ENCODE results near the gene FKBP8. TPM values are rescaled to one million over a fixed set of nuclear protein-coding genes. Genes with fewer than 3 reads are reported as not detected.
A peak's percentile ranks its signal among the peaks of the same experiment; 100 is the strongest.
"Not testable (repeated sequence)": the region's sequence is repeated elsewhere in the genome, so short reads cannot be mapped to it uniquely, and the experiment has no call there.

FKBP8 gene
- total RNA-seq (2021) (231 and 320 TPM in 2 replicates), Bru-seq, nascent RNA (percentile 65 among the genes with signal in this experiment), BruChase-seq, experiment 1, labeled RNA remaining after a 2-hour chase (percentile 68 among the genes with signal in this experiment), BruChase-seq, experiment 2, labeled RNA remaining after a 6-hour chase (percentile 80 among the genes with signal in this experiment)
- long read RNA-seq, transcript FKBP8-201 (9 exons, 1,710 nt) = minor isoform, 191 of 708 reads
- long read RNA-seq, transcript FKBP8-213 (9 exons, 1,849 nt) = major isoform, 405 of 708 reads
- long read RNA-seq, transcript FKBP8-202 (6 exons, 1,292 nt) = minor isoform, 7 of 708 reads
- long read RNA-seq, transcript FKBP8-209 (9 exons, 1,781 nt) = minor isoform, 17 of 708 reads
- long read RNA-seq, partial matches to known transcripts = 29 of 708 reads
- long read RNA-seq, other reads (novel, unspliced or antisense) = 58 of 708 reads

DNA sequence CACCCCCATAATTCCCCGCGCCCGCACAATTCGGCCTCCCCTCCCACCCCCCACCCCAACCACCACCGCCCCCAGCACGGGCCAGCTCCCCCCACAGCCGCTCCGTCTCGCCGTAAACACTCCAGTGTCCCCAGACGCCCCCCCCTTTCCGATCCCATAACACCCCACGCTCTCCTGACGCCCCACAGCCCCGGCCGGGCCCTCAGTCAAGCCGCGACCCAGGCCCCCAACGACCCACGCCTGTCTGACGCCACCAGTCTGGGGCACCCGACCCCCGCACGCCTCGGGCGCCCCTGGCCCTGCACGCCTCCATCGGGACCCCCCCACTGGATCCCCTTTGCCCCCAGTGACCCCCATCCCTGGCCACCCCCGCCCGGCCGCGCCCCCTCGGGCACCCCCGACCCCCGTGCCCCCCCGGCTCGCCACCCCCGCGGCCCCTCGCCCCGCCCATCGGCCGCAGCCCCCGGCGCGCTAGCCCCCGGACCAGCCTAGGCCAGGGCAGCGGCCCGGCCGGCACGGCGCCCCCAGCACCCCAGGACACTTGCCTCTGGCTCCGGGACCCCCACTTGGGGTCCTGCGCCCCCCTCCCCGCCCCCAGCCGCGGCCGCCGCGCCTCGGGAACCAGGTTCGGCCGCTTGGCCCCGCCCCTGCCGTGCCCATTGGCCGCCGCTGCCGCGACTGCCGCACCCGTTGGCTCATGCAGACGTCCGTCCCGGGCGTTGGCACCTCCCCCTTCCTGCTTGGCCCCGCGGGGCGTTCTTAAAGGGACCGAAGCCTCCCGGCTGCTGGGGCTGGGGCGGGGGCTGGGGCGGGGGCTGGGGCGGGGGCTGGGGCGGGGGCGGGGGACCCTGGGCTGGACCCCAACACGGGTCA is at the start of gene FKBP8:
TSS of gene FKBP8 (minus strand) at position 633 of the 873 bp plus-strand sequence. CDS start 1,603 bp downstream, outside the sequence.
- no peaks in the 10 kb centered on the region for H3K9me3 ChIP-seq (ENCODE audit: insufficient read depth, low read depth)
- peak within 1 kb of the TSS; percentile 86 for H3K4me3 ChIP-seq
- no peaks in the 10 kb centered on the region for H3K9me2 ChIP-seq (ENCODE audit: insufficient read depth)
- TF ChIP-seq, protein P1, sequence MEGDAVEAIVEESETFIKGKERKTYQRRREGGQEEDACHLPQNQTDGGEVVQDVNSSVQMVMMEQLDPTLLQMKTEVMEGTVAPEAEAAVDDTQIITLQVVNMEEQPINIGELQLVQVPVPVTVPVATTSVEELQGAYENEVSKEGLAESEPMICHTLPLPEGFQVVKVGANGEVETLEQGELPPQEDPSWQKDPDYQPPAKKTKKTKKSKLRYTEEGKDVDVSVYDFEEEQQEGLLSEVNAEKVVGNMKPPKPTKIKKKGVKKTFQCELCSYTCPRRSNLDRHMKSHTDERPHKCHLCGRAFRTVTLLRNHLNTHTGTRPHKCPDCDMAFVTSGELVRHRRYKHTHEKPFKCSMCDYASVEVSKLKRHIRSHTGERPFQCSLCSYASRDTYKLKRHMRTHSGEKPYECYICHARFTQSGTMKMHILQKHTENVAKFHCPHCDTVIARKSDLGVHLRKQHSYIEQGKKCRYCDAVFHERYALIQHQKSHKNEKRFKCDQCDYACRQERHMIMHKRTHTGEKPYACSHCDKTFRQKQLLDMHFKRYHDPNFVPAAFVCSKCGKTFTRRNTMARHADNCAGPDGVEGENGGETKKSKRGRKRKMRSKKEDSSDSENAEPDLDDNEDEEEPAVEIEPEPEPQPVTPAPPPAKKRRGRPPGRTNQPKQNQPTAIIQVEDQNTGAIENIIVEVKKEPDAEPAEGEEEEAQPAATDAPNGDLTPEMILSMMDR (conservative IDR thresholded peaks at IDR 0.05) = no peak
- no peak for TF ChIP-seq EZH2 (IDR thresholded peaks at IDR 0.05; ENCODE audit: low read depth)
- POLR2A ChIA-PET (ENCODE audit: unreplicated experiment) = interaction anchor here (0.6 to 0.7 kb wide), 4 partner anchors 14 to 250 kb away, joined by 3 to 12 read pairs (median 4); partner anchors contain the start of genes KXD1 and UBA52
- peaks cover 17% of the 10 kb centered on the region for H3K79me2 ChIP-seq (ENCODE audit: low read depth)
- no TSS peak for BruUV-seq (replicated peaks)
- H3K36me3 ChIP-seq (ENCODE audit: low read depth) = peaks cover 24% of the 10 kb centered on the region
- no peak within 1 kb of the TSS for H3K27ac ChIP-seq
- peaks cover 10% of the 10 kb centered on the region; the same call in 1 of the 2 replicates for H3K4me1 ChIP-seq (replicated peaks; ENCODE audit: insufficient read depth)
- H2AFZ ChIP-seq = peak within 1 kb of the TSS; percentile 83
- H3F3A ChIP-seq (ENCODE audit: insufficient read depth, low read depth) = peaks cover 6% of the 10 kb centered on the region; the same call in 1 of the 2 replicates
- CTCF ChIA-PET = interaction anchor here (0.8 kb wide), 1 partner anchor 14 kb away, joined by 4 read pairs; no protein-coding TSS in a partner anchor
- peak; percentile 73 to 91 for DNase-seq
- no peaks in the 10 kb centered on the region for H4K20me1 ChIP-seq (ENCODE audit: insufficient read depth)
- no peaks in the 10 kb centered on the region for H3K27me3 ChIP-seq (ENCODE audit: insufficient read depth, low read depth)
- peak within 1 kb of the TSS; percentile 99 for H3K4me2 ChIP-seq
- intact Hi-C loops (cut with micrococcal nuclease; ENCODE audit: unreplicated experiment) = no loop called here

DNA sequence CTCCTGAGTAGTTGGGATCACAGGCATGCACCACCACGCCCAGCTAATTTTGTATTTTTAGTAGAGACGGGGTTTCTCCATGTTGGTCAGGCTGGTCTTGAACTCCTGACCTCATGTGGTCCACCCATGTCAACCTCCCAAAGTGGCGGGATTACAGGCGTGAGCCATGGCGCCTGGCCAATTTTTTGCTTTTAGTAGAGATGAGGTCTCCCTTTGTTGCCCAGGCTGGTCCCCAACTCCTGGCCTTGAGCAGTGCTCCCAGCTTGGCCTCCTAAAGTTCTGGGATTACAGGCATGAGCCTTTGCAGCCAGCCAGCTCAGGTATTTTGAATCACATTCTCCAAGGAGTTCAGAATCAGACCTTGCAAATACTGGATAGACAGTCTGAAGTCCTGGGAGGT is 49.4 kb upstream of the FKBP8 start:
- not testable (repeated sequence) for BruUV-seq (replicated peaks); H3K27ac ChIP-seq; DNase-seq; H3K27me3 ChIP-seq (ENCODE audit: insufficient read depth, low read depth); H4K20me1 ChIP-seq (ENCODE audit: insufficient read depth); H2AFZ ChIP-seq; H3K9me3 ChIP-seq (ENCODE audit: insufficient read depth, low read depth); H3K36me3 ChIP-seq (ENCODE audit: low read depth); H3K4me2 ChIP-seq; H3K9me2 ChIP-seq (ENCODE audit: insufficient read depth); H3K4me3 ChIP-seq
- H3K79me2 ChIP-seq (ENCODE audit: low read depth) = peaks cover 14% of the 10 kb centered on the region; the same call in 1 of the 2 replicates
- intact Hi-C loops (cut with micrococcal nuclease; ENCODE audit: unreplicated experiment) = loop anchor here (5.0 kb wide), 1 partner anchor 255 kb away; no protein-coding TSS in a partner anchor
- POLR2A ChIA-PET (ENCODE audit: unreplicated experiment) = interaction anchor here (0.7 kb wide), 1 partner anchor 231 kb away, joined by 3 read pairs; no protein-coding TSS in a partner anchor
- CTCF ChIA-PET = interaction anchor here (0.7 kb wide), 1 partner anchor 419 kb away, joined by 5 read pairs; no protein-coding TSS in a partner anchor
- peaks cover 49% of the 10 kb centered on the region; the same call in 1 of the 2 replicates for H3F3A ChIP-seq (ENCODE audit: insufficient read depth, low read depth)
- peaks cover 18% of the 10 kb centered on the region for H3K4me1 ChIP-seq (replicated peaks; ENCODE audit: insufficient read depth)

DNA sequence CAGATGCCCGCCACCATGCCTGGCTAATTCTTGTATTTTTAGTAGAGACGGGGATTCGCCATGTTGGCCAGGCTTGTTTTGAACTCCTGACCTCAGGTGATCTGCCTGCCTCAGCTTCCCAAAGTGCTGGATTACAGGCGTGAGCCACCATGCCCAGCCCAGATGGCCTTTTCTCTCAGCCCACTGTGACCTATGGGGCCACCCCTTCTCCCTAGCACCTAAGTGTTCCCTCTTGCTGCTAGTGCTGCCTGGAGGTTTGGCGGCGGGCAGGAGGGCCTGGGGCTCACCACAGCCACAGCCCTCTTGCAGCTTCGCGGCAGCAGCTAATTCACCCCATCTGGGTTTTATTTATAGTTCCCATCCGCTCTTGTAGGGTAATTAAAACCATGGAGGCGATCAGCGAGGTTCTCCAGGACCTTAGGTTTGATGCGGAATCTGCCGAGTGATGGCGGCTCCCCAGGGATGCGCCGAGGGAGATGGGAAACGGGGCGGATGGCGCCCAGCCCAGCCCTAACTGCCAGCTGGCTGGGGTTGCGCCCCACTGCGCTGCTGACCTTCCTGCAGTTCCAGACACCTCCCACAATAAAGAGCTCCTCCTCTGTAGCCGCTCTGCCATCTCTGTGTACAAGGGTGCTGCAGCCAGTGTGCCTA is 48.5 kb upstream of the FKBP8 start:
- H3K9me2 ChIP-seq (ENCODE audit: insufficient read depth) = no peaks in the 10 kb centered on the region
- H4K20me1 ChIP-seq (ENCODE audit: insufficient read depth) = no peaks in the 10 kb centered on the region
- DNase-seq = no peak
- H2AFZ ChIP-seq = no peak overlapping the region
- no peak overlapping the region for H3K4me2 ChIP-seq
- no peak overlapping the region for H3K4me3 ChIP-seq
- POLR2A ChIA-PET (ENCODE audit: unreplicated experiment) = no interaction called here
- H3K79me2 ChIP-seq (ENCODE audit: low read depth) = peaks cover 14% of the 10 kb centered on the region; the same call in 1 of the 2 replicates
- BruUV-seq (replicated peaks) = no TSS peak
- intact Hi-C loops (cut with micrococcal nuclease; ENCODE audit: unreplicated experiment) = loop anchor here (5.0 kb wide), 1 partner anchor 255 kb away; no protein-coding TSS in a partner anchor
- TF ChIP-seq EZH2 (IDR thresholded peaks at IDR 0.05; ENCODE audit: low read depth) = no peak
- TF ChIP-seq, protein P1 (conservative IDR thresholded peaks at IDR 0.05) = no peak
- no peaks in the 10 kb centered on the region for H3K27me3 ChIP-seq (ENCODE audit: insufficient read depth, low read depth)
- H3K9me3 ChIP-seq (ENCODE audit: insufficient read depth, low read depth) = no peaks in the 10 kb centered on the region
- CTCF ChIA-PET = interaction anchor here (0.6 to 0.7 kb wide), 2 partner anchors 33 to 420 kb away, joined by 5 to 8 read pairs; no protein-coding TSS in a partner anchor
- no peaks in the 10 kb centered on the region; the same call in 1 of the 2 replicates for H3K36me3 ChIP-seq (ENCODE audit: low read depth)
- H3K4me1 ChIP-seq (replicated peaks; ENCODE audit: insufficient read depth) = peaks cover 18% of the 10 kb centered on the region
- H3K27ac ChIP-seq = no peak overlapping the region
- peaks cover 46% of the 10 kb centered on the region; the same call in 1 of the 2 replicates for H3F3A ChIP-seq (ENCODE audit: insufficient read depth, low read depth)
